Renal cortical epithelial cell (primary cell): ENCODE measurements around the gene NBEA. TPM values are rescaled to one million over a fixed set of nuclear protein-coding genes. Genes with fewer than 3 reads are reported as not detected.
"Not testable (repeated sequence)": the region's sequence is repeated elsewhere in the genome, so short reads cannot be mapped to it uniquely, and the experiment has no call there.

Source experiments
- DNase-seq: peaks from one replicate; pipeline ENCODE4 v3.0.0-alpha.2; 2011; ENCODE audit warnings: low read depth
- total RNA-seq: library from RNA; depleted of rRNA; stranded (reverse); fragments of >200 nt; gene quantifications from 2 replicates; pipeline ENCODE4 v1.2.3, GENCODE V29; 2014

NBEA gene
- total RNA-seq, 1 donor from 2014 or later: 31.2 TPM

- DNase-seq: no peak
These were observed 17.4 kb downstream of the NBEA start for GRCh38 chr13:34959489-34959888.

DNA sequence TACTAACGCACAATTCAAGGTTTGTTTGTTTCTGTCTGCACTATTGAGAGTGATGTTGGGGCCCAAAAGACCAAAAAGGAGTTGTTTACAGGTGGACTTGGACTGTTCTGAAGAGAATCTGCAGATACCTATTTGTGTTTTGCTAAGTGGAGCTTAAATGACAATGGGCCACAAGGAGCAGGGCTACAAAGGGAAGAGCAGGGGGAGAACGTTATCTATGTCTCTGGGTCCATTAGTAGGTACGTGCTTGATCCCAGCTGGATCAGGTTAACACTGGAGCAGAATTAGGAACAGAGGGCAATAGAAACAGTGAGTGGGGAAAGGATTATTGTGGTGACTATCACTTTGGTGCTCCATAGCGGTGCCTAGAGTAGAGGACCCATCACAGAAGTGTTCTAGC lies 22.5 kb downstream of the NBEA start:
- no peak for DNase-seq

DNA sequence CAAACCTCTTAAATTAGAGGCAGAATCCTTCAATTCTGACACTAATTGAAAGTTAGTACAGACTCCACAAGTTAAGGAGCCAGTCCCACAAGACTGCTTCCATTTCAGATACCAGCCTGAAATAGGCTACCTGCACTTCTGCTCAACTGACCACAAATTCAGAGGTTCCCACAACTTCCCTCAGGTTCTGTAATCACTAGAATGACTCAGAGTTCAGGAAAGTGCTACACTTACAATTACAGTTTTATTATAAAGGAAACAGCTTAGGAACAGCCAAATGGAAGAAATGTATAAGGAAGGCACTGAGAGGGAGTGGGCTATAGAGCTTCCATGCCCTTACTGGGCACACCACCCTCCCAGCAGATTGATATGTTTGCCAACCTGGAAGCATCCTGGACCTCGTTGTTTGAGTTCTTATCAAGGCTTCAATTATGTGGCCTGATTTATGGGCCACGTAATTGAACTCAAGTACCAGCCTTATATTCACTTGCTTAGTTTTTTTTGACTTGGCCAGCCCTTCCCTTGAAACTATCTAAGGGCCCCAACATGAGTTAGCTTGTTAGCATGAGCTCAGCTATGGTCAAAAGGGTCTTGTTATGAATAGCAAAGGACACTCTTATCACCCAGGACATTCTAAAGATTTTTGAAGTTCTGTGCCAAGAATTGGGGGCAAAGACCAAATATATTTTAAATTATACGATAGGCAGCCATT lies 25.9 kb downstream of the NBEA start:
- peak; percentile 89 for DNase-seq

GRCh38 chr13:34969539-34969938 lies 27.5 kb downstream of the NBEA start:
- DNase-seq: not testable (repeated sequence)

- no peak for DNase-seq
These were observed 28.9 kb downstream of the NBEA start for GRCh38 chr13:34970961-34971360.

DNA sequence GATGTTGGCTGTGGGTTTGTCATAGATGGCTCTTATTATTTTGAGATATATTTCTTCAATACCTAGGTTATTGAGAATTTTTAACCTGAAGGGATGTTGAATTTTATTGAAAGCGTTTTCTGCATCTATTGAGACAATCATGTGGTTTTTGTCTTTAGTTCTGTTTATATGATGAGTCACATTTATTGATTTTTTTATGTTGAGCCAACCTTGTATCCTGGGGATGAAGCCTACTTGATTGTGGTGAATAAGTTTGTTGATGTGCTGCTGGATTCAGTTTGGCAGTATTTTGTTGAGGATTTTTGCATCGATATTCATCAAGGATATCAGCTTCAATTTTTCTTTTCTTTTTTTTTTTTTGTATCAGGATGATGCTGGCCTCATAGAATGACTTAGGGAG lies 29.4 kb downstream of the NBEA start:
- no peak for DNase-seq

- not testable (repeated sequence) for DNase-seq
These were observed 43.1 kb downstream of the NBEA start for GRCh38 chr13:34985199-34985598.

DNA sequence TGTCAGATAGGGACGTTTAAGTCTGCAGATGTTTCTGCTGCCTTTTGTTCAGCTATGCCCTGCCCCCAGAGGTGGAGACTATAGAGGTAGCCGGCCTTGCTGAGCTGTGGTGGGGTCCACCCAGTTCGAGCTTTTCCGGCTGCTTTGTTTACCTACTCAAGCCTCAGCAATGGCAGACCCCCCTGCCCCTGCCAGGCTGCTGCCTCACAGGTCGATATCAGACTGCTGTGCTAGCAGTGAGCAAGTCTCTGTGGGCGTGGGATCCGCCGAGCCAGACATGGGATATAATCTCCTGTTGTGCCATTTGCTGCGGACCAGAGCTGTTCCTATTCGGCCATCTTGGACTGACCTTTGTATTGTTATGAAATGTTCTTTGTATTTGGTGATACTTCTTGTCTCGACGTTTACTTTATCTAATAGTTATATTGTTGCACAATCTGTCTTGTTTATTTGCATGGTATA lies 46.3 kb downstream of the NBEA start:
- DNase-seq: no peak

GRCh38 chr13:34990399-34991214 lies 48.5 kb downstream of the NBEA start:
- DNase-seq: no peak

GRCh38 chr13:34993470-34993869 lies 51.4 kb downstream of the NBEA start:
- no peak for DNase-seq

DNA sequence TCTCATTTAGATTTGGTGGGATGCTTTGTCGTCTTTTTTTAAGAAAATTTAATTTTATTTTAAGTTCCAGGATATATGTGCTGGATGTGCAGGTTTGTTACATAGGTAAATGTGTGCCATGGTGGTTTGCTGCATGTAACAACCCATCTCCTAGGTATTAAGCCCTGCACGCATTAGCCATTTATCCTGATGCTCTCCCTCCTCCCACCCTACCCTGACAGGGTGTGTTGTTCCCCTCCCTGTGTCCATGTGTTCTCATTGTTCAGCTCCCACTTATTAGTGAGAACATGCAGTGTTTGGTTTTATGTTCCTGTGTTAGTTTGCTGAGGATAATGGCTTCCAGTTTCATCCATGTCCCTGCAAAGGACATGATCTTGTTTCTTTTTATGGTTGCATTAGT lies 61.7 kb downstream of the NBEA start:
- not testable (repeated sequence) for DNase-seq

GRCh38 chr13:35005051-35005450 lies 63.0 kb downstream of the NBEA start:
- DNase-seq: no peak

DNA sequence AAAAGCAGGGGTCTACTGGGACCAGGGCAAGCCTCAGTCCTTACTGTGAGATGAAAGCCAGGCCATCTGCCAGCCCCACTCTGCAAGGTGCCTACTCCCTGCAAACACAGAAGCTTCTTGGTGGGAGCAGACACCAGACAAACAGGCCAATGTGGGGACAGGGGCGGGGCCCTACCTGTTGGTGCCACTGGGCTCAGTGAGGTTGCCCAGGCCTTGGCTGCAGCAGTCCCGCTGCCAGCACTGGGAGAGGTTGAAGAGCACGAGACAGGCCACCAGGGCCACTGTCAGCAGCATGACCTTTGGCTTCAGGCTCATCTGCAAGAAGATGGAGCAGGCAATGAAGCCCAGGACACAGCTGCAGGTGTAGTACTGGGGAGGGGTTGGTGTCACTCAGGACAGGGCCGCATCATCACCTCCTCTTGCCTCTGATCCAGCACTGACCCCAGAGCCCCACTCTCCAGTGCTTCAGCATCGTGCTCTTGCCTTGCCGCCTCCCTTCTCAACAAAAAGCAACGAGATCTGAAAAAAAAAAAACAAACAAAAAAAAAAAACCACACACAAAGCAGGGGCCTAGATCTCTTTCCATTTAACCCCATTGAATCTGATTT lies 72.6 kb downstream of the NBEA start:
- no peak for DNase-seq

DNA sequence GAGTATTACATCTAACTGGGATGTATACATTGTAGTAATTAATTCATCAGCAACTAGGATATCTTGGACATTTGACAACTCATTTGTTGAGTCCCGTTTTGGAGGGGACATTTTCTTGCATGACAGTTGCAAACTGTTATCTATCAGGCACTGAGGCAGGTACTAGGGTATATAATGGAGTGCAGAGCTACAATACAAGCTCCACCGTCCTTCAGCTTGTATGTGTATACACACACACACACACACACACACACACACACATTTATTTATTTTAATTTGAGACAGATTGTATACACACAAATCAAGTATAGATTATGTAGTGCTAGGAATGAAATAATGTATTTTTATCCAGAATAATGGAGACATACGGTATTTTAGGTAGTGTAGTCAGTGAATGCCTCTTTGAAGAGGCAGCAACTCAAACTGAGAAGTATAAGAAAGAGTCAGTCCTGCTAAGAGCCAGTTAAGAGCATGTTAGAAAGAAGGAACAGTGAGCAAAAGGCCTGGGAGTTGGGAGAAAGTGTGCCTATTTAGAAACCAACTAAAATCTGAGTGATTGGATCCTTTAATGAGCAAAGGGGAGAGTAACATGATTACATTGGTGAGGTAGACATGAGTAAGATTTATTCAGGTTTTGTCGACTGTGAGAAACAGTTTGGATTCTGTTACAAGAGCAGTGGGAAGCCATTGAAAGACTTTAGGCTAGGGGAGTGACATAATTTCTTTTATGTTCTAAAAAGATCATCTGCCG lies 74.5 kb downstream of the NBEA start:
- DNase-seq: no peak

DNA sequence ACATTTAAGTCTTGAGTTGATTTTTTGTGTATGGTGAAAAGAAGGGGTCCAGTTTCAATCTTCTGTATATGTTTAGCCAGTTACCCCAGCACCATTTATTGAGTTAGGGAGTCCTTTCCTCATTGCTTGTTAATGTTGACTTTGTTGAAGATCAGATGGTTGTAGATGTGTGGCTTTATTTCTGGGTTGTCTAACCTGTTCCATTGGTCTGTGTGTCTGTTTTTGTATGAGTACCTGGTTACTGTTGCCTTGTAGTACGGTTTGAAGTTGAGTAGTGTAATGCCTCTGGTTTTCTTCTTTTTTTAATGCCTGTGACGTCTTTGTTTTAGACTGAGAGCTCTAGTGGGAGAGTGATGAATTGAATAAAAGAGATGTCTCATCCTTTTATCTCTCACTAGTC lies 83.2 kb downstream of the NBEA start:
- no peak for DNase-seq

DNA sequence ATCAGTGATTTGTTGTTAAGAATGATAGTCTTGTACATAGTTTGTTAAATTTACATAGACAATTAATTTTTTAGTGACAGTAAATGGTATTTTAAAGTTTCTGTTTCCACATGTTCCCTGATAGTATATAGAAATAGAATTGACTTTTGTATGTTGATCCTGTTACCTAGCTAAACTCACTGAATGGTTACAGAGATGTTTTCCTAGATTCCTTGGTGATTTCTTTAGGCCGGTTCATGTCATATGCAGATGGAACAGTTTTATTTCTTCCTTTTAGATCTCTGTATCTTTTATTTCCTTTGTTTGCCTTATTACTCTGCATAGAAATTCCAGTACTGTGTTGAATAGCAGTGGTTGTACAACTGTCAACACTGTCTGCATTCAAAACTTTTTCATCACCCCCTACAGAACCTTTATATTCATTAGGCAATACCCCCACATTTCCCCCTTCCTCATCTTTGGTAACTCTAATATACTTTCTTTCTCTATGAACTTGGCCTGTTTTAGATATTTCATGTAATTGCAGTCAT lies 86.3 kb downstream of the NBEA start:
- no peak for DNase-seq

- no peak for DNase-seq
These were observed 96.9 kb downstream of the NBEA start for GRCh38 chr13:35039012-35039411.

- no peak for DNase-seq
These were observed 104.5 kb downstream of the NBEA start for GRCh38 chr13:35046587-35046986.

- no peak for DNase-seq
These were observed 113.6 kb downstream of the NBEA start for GRCh38 chr13:35055705-35056104.

GRCh38 chr13:35057858-35058257 lies 115.8 kb downstream of the NBEA start:
- DNase-seq: no peak

DNA sequence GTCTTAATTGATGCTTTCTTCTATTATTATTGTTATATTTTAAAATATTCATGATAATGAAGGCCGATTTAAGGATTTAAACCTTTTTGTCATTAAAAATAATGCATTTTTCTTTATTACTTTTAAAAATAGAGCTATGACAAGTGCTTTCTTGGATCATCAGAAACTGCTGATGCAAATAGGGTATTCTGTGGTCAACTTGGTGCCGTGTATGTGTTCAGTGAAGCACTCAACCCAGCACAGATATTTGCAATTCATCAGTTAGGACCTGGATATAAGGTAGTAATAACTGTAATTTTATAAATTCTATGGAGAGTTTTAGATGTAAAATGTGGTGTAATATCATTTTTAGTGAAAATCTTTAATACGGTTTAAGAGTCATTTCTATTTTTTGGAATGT lies 116.5 kb downstream of the NBEA start:
- not testable (repeated sequence) for DNase-seq

DNA sequence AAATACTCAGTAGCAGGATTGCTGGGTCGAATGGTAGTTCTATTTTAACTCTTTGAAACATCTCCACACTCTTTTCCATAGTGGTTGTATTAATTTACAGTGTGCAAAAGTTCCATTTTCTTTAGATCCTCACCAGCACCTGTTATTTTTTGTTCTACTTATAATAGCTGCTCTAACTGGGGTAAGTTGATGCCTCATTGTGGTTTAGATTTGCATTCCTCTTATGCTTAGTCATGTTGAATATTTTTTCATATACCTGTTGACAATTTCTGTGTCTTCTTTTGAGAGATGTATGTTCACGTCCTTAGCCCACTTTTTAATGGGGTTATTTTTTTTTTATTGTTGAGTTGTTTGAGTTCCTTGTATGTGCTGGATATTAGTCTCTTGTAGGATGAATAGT lies 144.6 kb downstream of the NBEA start:
- DNase-seq: peak; percentile 8
